ENCODE measurements around the gene MOB4. TPM values are rescaled to one million over a fixed set of nuclear protein-coding genes. Genes with fewer than 3 reads are reported as not detected.
A peak's percentile ranks its signal among the peaks of the same experiment; 100 is the strongest.
"Not testable (repeated sequence)": the region's sequence is repeated elsewhere in the genome, so short reads cannot be mapped to it uniquely, and the experiment has no call there.

The MOB4 gene
- 30.3 and 44.5 TPM in 2 replicates for total RNA-seq

GRCh38 chr2:197515739-197516392 lies at the start of gene MOB4:
MOB4 (plus strand) TSS chr2:197516066; CDS start chr2:197516087, 21 bp downstream.
- peak; percentile 95 for DNase-seq (ENCODE audit: low read depth)
- peak within 1 kb of the TSS; percentile 95 for H3K4me3 ChIP-seq (ENCODE audit: low read depth, low read length)
- no peak for TF ChIP-seq CTCF (IDR thresholded peaks at IDR 0.05; ENCODE audit: insufficient read depth, low read depth, low read length)

- DNase-seq (ENCODE audit: low read depth), result no peak
- TF ChIP-seq CTCF (IDR thresholded peaks at IDR 0.05; ENCODE audit: insufficient read depth, low read depth, low read length), result no peak
- no peak overlapping the region for H3K4me3 ChIP-seq (ENCODE audit: low read depth, low read length)
Measured at GRCh38 chr2:197472166-197472565, 43.7 kb upstream of the MOB4 start.

- TF ChIP-seq CTCF (IDR thresholded peaks at IDR 0.05; ENCODE audit: insufficient read depth, low read depth, low read length), result no peak
- no peak for DNase-seq (ENCODE audit: low read depth)
- no peak overlapping the region for H3K4me3 ChIP-seq (ENCODE audit: low read depth, low read length)
Measured at GRCh38 chr2:197477797-197478196, 38.1 kb upstream of the MOB4 start.

GRCh38 chr2:197480165-197481036 lies 35.5 kb upstream of the MOB4 start:
- no peak for TF ChIP-seq CTCF (IDR thresholded peaks at IDR 0.05; ENCODE audit: insufficient read depth, low read depth, low read length)
- no peak overlapping the region for H3K4me3 ChIP-seq (ENCODE audit: low read depth, low read length)
- no peak for DNase-seq (ENCODE audit: low read depth)

GRCh38 chr2:197484248-197484647 lies 31.6 kb upstream of the MOB4 start:
- not testable (repeated sequence) for H3K4me3 ChIP-seq (ENCODE audit: low read depth, low read length); DNase-seq (ENCODE audit: low read depth)

GRCh38 chr2:197486175-197486574 lies 29.7 kb upstream of the MOB4 start:
- no peak overlapping the region for H3K4me3 ChIP-seq (ENCODE audit: low read depth, low read length)
- DNase-seq (ENCODE audit: low read depth), result no peak
- TF ChIP-seq CTCF (IDR thresholded peaks at IDR 0.05; ENCODE audit: insufficient read depth, low read depth, low read length), result no peak

GRCh38 chr2:197487385-197487784 lies 28.5 kb upstream of the MOB4 start:
- TF ChIP-seq CTCF (IDR thresholded peaks at IDR 0.05; ENCODE audit: insufficient read depth, low read depth, low read length), result no peak
- DNase-seq (ENCODE audit: low read depth), result no peak
- H3K4me3 ChIP-seq (ENCODE audit: low read depth, low read length), result no peak overlapping the region
